Liver (tissue), 9 donors: ENCODE measurements around the gene MLKL. TPM values are rescaled to one million over a fixed set of nuclear protein-coding genes. Genes with fewer than 3 reads are reported as not detected.
"Not testable (repeated sequence)": the region's sequence is repeated elsewhere in the genome, so short reads cannot be mapped to it uniquely, and the experiment has no call there.

Experiments used
- DNase-seq: peaks from one replicate; pipeline ENCODE4 v3.0.0-alpha.2; 2017; ENCODE audit warnings: low spot score
- H3K27ac ChIP-seq, 2 donors: one replicate each; pipeline ENCODE4 v1.7.0; 2013; ENCODE audit warnings: inconsistent platforms in 2 of 2, low read length in 2 of 2, control low read depth in 1 of 2, low read depth in 1 of 2, mild to moderate bottlenecking in 1 of 2
- H3K27me3 ChIP-seq, 4 donors: one replicate each; pipeline versions ENCODE4 v1.6.1 to v1.7.0; 2013; ENCODE audit warnings: low read length in 3 of 4, inconsistent platforms in 1 of 4, mild to moderate bottlenecking in 1 of 4, moderate library complexity in 1 of 4; ENCODE audit not compliant: control insufficient read depth in 4 of 4, insufficient read depth in 4 of 4
- H3K36me3 ChIP-seq, 4 donors: one replicate each; pipeline versions ENCODE4 v1.6.1 to v1.7.0; 2013; ENCODE audit warnings: low read length in 3 of 4, mild to moderate bottlenecking in 3 of 4, low read depth in 1 of 4, moderate library complexity in 1 of 4; ENCODE audit not compliant: control insufficient read depth in 4 of 4, insufficient read depth in 3 of 4
- H3K4me1 ChIP-seq, 4 donors: one replicate each; pipeline versions ENCODE4 v1.6.1 to v1.7.0; 2013; ENCODE audit warnings: low read length in 3 of 4, mild to moderate bottlenecking in 3 of 4, moderate library complexity in 1 of 4; ENCODE audit not compliant: control insufficient read depth in 4 of 4, insufficient read depth in 4 of 4
- H3K4me3 ChIP-seq, 3 donors: one replicate each; pipeline versions ENCODE4 v1.6.1 to v1.7.0; 2013; ENCODE audit warnings: low read length in 3 of 3, control low read depth in 1 of 3, low read depth in 1 of 3, mild to moderate bottlenecking in 1 of 3
- H3K9ac ChIP-seq, 2 donors: one replicate each; pipeline ENCODE4 v1.7.0; 2013; ENCODE audit warnings: low read length in 2 of 2, mild to moderate bottlenecking in 2 of 2, moderate library complexity in 2 of 2, control low read depth in 1 of 2, low read depth in 1 of 2
- H3K9me3 ChIP-seq, 4 donors: one replicate each; pipeline versions ENCODE4 v1.6.1 to v1.7.0; 2013; ENCODE audit warnings: low read length in 3 of 4; ENCODE audit not compliant: control insufficient read depth in 4 of 4
- ATF3 ChIP-seq: IDR thresholded peaks from 2 replicates; pipeline ENCODE4 v1.6.1; 2016; ENCODE audit warnings: antibody characterized with exemption
- CTCF ChIP-seq: fragments of 150-350 bp; IDR thresholded peaks from 2 replicates; pipeline ENCODE4 v1.5.1; 2017; ENCODE audit warnings: improper control_type of control experiment, low read depth, low read length; ENCODE audit not compliant: missing input control
- EGR1 ChIP-seq, 2 donors: IDR thresholded peaks; 2 replicates each; pipeline ENCODE4 v1.6.1; 2016 to 2018; ENCODE audit warnings: antibody characterized with exemption in 2 of 2, low read depth in 2 of 2
- FOXA1 ChIP-seq: IDR thresholded peaks from 2 replicates; pipeline ENCODE4 v1.6.1; 2016; ENCODE audit warnings: antibody characterized with exemption
- FOXA2 ChIP-seq: IDR thresholded peaks from 2 replicates; pipeline ENCODE4 v1.6.1; 2016; ENCODE audit warnings: antibody characterized with exemption
- GABPA ChIP-seq, 2 donors: IDR thresholded peaks in 1 of 2; conservative IDR thresholded peaks in 1 of 2; 2 replicates each; pipeline ENCODE4 v1.6.1; 2016; ENCODE audit warnings: antibody characterized with exemption in 2 of 2, mild to moderate bottlenecking in 1 of 2, moderate library complexity in 1 of 2
- HNF4A ChIP-seq, 2 donors: conservative IDR thresholded peaks; 2 replicates each; pipeline ENCODE4 v1.6.1; 2016; ENCODE audit warnings: antibody characterized with exemption in 2 of 2, mild to moderate bottlenecking in 2 of 2
- HNF4G ChIP-seq: IDR thresholded peaks from 2 replicates; pipeline ENCODE4 v1.6.1; 2016; ENCODE audit warnings: antibody characterized with exemption
- JUND ChIP-seq, 2 donors: IDR thresholded peaks; 2 replicates each; pipeline ENCODE4 v1.6.1; 2016; ENCODE audit warnings: antibody characterized with exemption in 2 of 2
- MAX ChIP-seq: IDR thresholded peaks from 2 replicates; pipeline ENCODE4 v1.6.1; 2016; ENCODE audit warnings: antibody characterized with exemption
- NR2F2 ChIP-seq: IDR thresholded peaks from 2 replicates; pipeline ENCODE4 v1.6.1; 2016; ENCODE audit warnings: antibody characterized with exemption
- RAD21 ChIP-seq, 2 donors: IDR thresholded peaks; 2 replicates each; pipeline ENCODE4 v1.6.1; 2016; ENCODE audit warnings: antibody characterized with exemption in 2 of 2, mild to moderate bottlenecking in 2 of 2
- RXRA ChIP-seq, 2 donors: IDR thresholded peaks; 2 replicates each; pipeline ENCODE4 v1.6.1; 2017 to 2018; ENCODE audit warnings: antibody characterized with exemption in 2 of 2, mild to moderate bottlenecking in 1 of 2
- SP1 ChIP-seq: IDR thresholded peaks from 2 replicates; pipeline ENCODE4 v1.6.1; 2018; ENCODE audit warnings: antibody characterized with exemption, mild to moderate bottlenecking
- TAF1 ChIP-seq: conservative IDR thresholded peaks from 2 replicates; pipeline ENCODE4 v1.6.1; 2016; ENCODE audit warnings: antibody characterized with exemption, mild to moderate bottlenecking
- YY1 ChIP-seq: IDR thresholded peaks from 2 replicates; pipeline ENCODE4 v1.6.1; 2016; ENCODE audit warnings: antibody characterized with exemption, mild to moderate bottlenecking
- WGBS: extraction: QIAGEN DNeasy Blood & Tissue Kit; methylation state at CpG from one replicate; pipeline ENCODE4 v1.1.7; 2013; 5-methylcytosine and 5-hydroxymethylcytosine counted together
- polyA plus RNA-seq, 2 donors: library from polyadenylated mRNA; stranded (reverse) in 1 of 2; unstranded in 1 of 2; fragments of 200-250 nt in 1 of 2; fragments of >200 nt in 1 of 2; fragmentation: Nextera tagmentation in 1 of 2; extraction: Ambion mirVana in 1 of 2; gene quantifications; one replicate each; pipeline versions ENCODE4 v1.2.1 to v1.2.3, GENCODE V29; 2013 to 2015
- total RNA-seq, 2 donors: library from RNA; depleted of rRNA; stranded (reverse); fragments of >200 nt; gene quantifications; one replicate each; pipeline ENCODE4 v1.2.3, GENCODE V29; 2014
- TF ChIP-seq, protein P1 (sequence below): IDR thresholded peaks from 2 replicates; pipeline ENCODE4 v1.6.1; 2016; ENCODE audit warnings: antibody characterized with exemption
- donor health status: healthy.
- donor health status: healthy.
- donor health status: healthy.
- donor health status: healthy.
- donor health status: healthy.

The MLKL gene
- total and polyA plus RNA-seq, 4 donors: 2.5 to 7.6 (median 3.6) TPM

GRCh38 chr16:74668877-74669276 is 31.8 kb downstream of the MLKL start:
- H3K27ac ChIP-seq, H3K4me3 ChIP-seq, H3K9me3 ChIP-seq, H3K9ac ChIP-seq, H3K27me3 ChIP-seq, DNase-seq: not testable (repeated sequence)
- Histone ChIP-seq H3K36me3 (peaks cover 3 to 17% (median 5%) of the 10 kb centered on the region in 4 donors), H3K4me1 (peaks cover 0 to 14% (median 7%) of the 10 kb centered on the region in 4 donors)
- 96% methylated on average over 10 of the region's 10 CpGs for WGBS

DNA sequence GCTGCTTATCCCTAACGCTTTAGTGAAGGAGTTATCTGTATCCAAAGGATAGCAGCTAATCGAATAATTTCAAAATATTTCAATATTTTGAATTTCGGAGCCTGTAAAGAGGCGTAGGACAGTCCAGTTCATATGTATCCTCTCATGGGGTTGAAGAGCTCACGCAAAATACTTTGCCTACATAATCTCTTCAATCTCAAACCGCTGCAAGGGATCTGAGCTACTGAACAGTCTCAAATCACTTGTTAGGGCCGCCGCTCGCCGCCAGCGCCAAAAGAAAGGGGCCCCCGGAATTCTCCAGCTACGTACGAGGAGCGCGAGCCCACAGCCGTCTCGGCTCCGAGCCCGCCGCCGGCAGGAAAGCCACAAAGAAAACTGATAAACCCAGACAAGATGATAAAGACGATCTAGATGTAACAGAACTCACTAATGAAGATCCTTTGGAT is 33.4 kb downstream of the MLKL start:
- TF ChIP-seq RXRA (IDR thresholded peaks at IDR 0.05): no peak
- TF ChIP-seq RAD21 (IDR thresholded peaks at IDR 0.05): no peak
- TF ChIP-seq JUND (IDR thresholded peaks at IDR 0.05): no peak
- TF ChIP-seq TAF1: no peak
- no peak for TF ChIP-seq EGR1 (IDR thresholded peaks at IDR 0.05; ENCODE audit: low read depth in 2 of 2)
- TF ChIP-seq SP1: no peak
- TF ChIP-seq, protein P1, sequence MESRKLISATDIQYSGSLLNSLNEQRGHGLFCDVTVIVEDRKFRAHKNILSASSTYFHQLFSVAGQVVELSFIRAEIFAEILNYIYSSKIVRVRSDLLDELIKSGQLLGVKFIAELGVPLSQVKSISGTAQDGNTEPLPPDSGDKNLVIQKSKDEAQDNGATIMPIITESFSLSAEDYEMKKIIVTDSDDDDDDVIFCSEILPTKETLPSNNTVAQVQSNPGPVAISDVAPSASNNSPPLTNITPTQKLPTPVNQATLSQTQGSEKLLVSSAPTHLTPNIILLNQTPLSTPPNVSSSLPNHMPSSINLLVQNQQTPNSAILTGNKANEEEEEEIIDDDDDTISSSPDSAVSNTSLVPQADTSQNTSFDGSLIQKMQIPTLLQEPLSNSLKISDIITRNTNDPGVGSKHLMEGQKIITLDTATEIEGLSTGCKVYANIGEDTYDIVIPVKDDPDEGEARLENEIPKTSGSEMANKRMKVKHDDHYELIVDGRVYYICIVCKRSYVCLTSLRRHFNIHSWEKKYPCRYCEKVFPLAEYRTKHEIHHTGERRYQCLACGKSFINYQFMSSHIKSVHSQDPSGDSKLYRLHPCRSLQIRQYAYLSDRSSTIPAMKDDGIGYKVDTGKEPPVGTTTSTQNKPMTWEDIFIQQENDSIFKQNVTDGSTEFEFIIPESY: no peak
- no peak for TF ChIP-seq GABPA (IDR thresholded peaks at IDR 0.05 in 1 of 2, conservative IDR thresholded peaks at IDR 0.05 in 1 of 2)
- no peak for TF ChIP-seq NR2F2
- no peak for TF ChIP-seq FOXA2
- no peak for TF ChIP-seq ATF3
- TF ChIP-seq FOXA1: no peak
- Histone ChIP-seq H3K27me3 (no peaks in the 10 kb centered on the region), H3K4me1 (peaks cover 0 to 14% (median 7%) of the 10 kb centered on the region in 4 donors), H3K9me3 (no peaks in the 10 kb centered on the region), H3K36me3 (peaks cover 0 to 15% (median 9%) of the 10 kb centered on the region in 4 donors), H3K4me3 (peak overlapping the region; percentile 65 to 68 (median 66)), H3K9ac (peak overlapping the region in 1 of 2 donors; percentile 15), H3K27ac (no peak overlapping the region)
- WGBS: 2% methylated on average over 23 of the region's 23 CpGs
- peak; percentile 54 for DNase-seq

DNA sequence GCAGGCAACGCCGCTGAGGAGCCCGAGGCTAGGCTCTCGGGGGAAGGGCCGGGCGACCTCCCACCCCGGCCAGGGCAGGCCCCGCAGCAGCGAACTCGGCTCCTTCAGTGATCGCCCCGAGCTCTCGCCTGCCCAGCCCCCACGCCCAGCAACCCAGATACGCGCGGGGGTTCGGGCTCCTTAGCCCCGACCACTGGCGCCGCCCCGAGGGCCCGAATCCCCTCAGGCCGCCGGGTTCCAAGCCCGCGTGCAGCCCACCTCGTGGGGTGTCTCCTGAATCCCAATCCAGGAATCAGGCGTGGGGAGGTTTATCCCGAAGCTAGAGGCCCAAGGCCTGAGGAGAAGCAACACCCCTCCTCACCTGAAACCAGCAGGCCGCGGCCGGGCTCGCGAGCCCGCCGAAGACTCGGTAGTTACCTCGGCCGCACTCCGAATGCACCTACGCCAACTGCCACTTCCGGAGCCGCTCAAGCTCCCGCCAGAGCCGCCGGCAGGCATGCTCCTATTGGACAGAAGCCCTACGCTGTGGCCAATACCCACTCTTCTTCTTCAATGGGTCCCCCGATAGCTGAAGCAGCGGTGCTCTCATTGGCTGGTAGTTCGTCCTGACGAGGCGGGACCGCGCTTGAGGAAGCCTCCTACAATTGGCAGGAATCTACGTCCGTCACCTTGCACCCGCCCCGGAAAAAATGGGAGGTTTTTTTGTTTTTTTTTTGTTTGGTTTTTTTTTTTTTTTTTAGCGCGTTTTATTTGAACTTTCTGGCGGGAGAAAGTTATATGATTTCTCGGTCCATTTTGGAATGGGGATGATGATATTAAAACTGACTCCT is 34.0 kb downstream of the MLKL start, which contains the start of gene RFWD3:
TSS of gene RFWD3 (minus strand) at position 453 of the 830 bp plus-strand sequence. CDS start 5,428 bp downstream, outside the sequence.
- peak; percentile 95 for DNase-seq
- peaks cover 0 to 14% (median 7%) of the 10 kb centered on the region in 4 donors for H3K4me1 ChIP-seq
- WGBS: under 1% methylated on average over 63 of the region's 63 CpGs
- H3K9ac ChIP-seq: peak within 1 kb of the TSS; percentile 81 to 86
- no peaks in the 10 kb centered on the region for H3K9me3 ChIP-seq
- H3K27me3 ChIP-seq: no peaks in the 10 kb centered on the region
- H3K36me3 ChIP-seq: peaks cover 0 to 10% (median 6%) of the 10 kb centered on the region in 4 donors
- peak within 1 kb of the TSS; percentile 54 to 60 for H3K27ac ChIP-seq
- H3K4me3 ChIP-seq: peak within 1 kb of the TSS; percentile 83 to 99 (median 96)
- TF ChIP-seq GABPA (IDR thresholded peaks at IDR 0.05 in 1 of 2, conservative IDR thresholded peaks at IDR 0.05 in 1 of 2) (peak; percentile 48 to 84), RXRA (IDR thresholded peaks at IDR 0.05) (peak; percentile 11 to 13), JUND (IDR thresholded peaks at IDR 0.05) (peak in 1 of 2 donors; percentile 23), HNF4A (conservative IDR thresholded peaks at IDR 0.05) (no peak), HNF4G (no peak), CTCF (no peak), ATF3 (no peak), NR2F2 (no peak), MAX (no peak), YY1 (peak; percentile 80), RAD21 (IDR thresholded peaks at IDR 0.05) (no peak), EGR1 (IDR thresholded peaks at IDR 0.05; ENCODE audit: low read depth in 2 of 2) (peak in 1 of 2 donors; percentile 22), TAF1 (peak; percentile 69), SP1 (peak; percentile 100)
- TF ChIP-seq, protein P1: no peak
